Occipital lobe (tissue), 2 donors: ENCODE results near the gene TAC3. TPM values are rescaled to one million over a fixed set of nuclear protein-coding genes. Genes with fewer than 3 reads are reported as not detected.

Experiments used
- DNase-seq: peaks from one replicate; lab custom pipeline; 2025; lab: John Stamatoyannopoulos, UW
- total RNA-seq: library from RNA; depleted of rRNA; stranded (reverse); fragments of >200 nt; gene quantifications from one replicate; pipeline ENCODE4 v1.2.3, GENCODE V29; 2014

TAC3 gene
- total RNA-seq, 1 donor from 2014 or later = 1.6 TPM

DNA sequence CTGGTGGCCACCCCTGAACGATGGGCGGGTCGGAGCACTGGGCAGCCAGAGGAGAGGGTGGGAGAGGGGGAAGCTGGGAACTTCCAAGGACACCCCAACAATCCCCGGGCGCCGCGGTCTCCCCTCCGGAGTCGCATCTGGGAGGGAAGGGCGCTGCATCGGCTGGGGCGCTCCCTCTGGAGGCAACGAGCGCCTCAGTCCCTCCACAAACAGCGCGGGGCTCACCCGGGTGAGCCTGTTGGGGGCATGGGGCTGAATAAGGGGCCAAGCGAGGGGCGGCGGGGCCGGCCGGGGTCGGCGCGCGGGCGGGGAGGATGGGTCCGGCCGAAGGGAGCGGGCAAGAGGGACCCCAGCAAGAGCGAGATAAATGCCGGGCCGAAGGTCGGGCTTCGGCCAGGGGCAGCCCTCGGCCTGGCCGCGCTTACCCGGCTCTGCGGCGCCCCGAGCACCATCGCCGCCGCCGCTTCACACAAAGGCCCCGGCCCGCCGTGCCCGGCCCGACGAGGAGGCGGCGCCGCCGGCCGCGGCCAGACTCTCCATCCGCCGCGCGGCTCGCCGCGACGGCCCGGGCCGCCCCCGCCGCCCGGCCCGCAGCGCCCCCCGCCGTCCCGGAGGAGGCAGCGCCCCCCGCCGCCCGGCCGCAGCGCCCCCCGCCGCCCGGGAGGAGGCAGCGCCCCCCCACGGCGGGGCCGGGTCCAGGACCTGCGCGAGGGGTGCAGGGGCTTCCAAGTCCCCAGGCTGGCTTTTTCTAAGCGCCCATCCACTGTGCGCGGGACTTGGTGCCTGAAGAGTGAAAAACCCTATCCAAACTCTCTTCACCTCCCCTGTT, 10.1 kb downstream of the TAC3 start, which contains the start of gene ZBTB39:
ZBTB39 (minus strand) TSS at position 567 of the 829 bp plus-strand sequence. CDS start 1,629 bp downstream, outside the sequence.
- peak; percentile 43 for DNase-seq

DNA sequence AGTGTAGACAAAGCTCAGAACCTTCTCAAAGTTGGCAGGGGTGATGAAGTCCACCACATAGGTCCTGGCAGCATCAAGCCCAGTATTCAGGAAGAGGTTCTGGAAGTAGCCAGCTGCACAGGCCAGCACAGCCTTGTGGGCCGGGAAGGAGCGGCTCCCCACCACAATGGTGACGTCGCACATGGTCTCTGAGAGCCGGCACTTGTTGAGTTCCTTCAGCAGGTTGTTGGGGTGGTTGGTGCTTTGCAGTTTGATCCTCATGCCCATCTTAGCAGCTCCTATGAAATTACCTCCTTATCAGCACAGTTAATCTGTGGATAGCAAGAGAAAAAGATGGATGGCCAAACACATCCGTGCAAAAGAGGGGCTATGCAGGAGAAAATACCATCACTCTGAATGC, 11.7 kb downstream of the TAC3 start:
- no peak for DNase-seq

DNA sequence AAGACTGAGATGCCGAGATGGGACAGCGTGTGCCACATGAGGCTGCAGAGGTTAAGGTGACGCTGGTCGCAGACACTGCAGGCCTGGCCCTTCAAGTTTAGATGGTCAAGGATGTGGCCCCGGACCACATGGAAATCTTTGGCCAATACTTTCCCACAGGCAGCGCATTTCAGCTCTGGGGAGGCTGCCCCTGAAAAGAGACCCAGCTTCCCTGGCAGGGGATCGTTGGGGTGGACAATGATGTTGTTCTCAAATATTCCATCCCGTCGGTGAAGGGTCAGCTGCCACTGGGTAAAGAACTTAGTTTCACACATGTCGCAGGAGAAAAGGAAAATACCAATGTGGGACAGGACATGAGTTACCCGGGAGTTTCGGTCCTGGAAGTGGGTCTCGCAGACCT, 12.9 kb downstream of the TAC3 start:
- no peak for DNase-seq

DNA sequence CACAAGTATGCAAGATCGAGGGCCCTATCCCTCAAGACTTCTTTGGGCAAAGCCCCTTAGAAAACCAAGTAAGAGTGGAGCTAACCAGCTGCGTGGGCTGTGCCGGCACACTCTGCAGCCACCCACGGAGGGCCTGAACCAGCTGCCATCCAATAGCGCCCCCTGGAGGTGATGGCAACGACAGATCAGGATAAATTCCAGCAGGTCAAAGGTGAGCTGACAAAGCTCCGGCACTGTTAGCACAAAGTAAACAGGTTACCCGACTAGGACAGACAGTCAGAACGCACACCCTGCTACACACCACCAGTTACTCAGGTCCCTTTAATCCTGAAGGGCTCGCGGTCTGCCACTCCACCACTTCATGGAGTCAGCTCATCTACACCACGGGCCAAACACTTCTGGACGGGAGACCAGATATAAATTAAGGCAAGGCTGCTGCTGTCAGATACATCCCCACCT, 14.9 kb downstream of the TAC3 start:
- no peak for DNase-seq

DNA sequence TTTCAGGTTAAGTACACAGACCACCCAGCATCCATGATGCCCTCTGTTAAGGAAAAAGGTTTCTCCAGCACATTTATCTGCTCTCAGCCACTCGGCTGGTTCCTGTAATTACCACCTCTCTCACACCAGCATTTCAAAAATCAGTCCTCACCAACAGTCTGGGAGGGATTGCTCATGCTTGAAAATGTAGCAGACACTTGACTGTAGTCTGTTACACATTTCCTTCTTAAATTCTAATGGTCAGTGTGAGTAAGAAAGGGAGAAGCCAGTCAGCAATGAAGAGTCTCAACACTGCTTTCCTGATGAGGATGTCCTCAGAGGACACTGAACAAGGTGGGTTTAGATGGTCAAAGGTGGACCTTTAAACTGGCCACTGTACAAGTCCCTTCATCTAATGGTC, 15.9 kb downstream of the TAC3 start:
- no peak for DNase-seq

DNA sequence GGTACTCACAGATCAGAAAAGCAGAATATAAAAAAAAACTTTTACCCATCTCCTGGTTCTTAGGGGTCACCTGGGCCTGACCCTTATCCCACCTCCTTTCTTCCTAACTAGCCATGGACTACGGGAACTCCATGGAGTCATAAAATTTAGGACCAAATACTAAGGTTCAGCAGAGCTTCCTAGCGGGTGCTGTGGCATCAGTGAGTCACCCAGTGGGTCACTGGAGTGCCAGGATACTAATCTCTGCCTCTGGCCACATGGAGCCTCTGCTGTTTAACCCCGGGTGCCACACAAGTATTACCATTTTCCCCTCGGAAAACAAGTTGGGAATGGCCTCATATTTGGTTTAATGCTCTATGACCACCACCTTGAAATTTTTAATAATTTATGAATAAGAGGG, 16.9 kb downstream of the TAC3 start:
- DNase-seq = no peak

DNA sequence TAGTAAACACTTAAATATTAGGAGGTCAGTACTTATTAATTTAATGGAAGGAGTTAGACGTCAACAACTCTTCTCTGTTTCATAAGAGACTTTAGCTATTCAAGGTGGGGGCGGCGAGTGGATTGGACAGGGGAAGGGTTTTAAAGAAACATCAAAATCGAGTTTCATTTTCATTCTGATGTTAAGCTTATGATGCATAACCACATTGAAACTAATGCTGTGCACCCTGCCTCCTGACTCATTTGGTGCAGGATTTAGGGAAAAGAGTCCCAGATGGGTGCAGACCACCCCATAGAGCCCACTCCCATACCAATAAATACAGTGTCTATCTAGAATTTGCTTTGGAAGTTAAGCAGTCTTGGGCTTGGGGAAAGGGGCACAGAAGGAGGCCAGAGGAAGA, 17.3 kb downstream of the TAC3 start:
- no peak for DNase-seq

DNA sequence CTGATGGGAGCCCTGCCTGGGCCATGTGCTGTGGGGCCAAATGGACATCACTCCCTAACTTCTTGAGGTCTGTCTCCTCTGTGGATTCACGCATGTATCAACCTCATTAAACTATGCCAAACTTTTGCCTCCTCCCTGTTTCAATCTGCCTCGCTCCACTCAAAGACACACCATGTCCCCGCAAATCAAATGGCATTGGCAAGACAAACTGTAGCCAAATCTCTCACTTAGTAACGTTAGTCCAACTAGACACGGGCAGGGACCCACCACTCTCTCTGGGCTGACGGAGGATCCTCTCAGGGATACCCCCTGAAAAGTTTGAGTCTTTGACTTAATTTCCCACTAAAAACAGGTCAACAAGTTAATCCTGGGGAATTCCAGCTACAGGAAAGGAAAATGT, 18.0 kb downstream of the TAC3 start:
- DNase-seq = no peak

DNA sequence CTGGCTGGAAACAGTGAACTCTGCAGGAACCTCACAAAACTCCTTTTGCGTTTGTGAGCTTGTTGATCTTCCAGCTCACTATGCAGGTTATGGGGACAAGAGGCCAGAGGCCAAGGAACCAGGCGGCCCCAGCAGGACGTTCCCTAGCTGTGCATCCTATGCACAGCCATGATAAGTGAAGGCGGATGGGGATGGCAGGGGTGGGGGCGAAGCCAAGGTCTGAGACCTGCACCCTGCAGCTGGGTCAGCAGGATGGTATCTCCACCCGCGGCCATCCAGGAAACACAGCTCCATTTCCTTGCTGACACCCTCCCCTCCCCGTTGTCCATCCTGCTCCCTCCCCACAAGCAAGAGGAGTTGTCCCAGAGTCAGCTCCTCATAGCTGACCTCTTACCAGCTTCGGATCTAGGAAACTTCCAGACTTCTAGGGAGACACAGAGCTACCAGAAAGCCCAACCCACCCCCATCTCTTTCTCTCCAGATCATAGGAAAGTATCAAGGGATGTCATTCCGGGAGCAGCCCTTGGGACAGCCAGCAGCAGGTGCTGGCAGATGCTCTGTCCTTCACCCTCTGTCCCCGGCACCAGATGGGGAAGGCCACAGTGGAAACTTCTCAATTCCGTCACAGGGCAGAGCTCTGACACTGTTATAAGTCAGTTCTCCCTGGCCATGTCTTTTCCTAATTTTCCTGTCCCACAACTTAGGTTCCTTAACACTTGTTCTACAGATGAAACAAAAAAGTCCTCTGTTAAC, 19.4 kb downstream of the TAC3 start:
- DNase-seq = no peak

DNA sequence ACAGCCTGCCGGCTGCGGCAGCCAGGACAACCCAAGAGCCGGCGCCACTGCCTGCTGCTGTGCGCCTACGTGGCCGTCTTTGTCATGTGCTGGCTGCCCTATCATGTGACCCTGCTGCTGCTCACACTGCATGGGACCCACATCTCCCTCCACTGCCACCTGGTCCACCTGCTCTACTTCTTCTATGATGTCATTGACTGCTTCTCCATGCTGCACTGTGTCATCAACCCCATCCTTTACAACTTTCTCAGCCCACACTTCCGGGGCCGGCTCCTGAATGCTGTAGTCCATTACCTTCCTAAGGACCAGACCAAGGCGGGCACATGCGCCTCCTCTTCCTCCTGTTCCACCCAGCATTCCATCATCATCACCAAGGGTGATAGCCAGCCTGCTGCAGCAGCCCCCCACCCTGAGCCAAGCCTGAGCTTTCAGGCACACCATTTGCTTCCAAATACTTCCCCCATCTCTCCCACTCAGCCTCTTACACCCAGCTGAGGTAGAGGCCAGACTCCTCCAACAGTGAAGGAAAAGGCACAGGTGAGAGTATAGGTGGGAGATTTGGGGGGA, 20.3 kb downstream of the TAC3 start:
- no peak for DNase-seq

DNA sequence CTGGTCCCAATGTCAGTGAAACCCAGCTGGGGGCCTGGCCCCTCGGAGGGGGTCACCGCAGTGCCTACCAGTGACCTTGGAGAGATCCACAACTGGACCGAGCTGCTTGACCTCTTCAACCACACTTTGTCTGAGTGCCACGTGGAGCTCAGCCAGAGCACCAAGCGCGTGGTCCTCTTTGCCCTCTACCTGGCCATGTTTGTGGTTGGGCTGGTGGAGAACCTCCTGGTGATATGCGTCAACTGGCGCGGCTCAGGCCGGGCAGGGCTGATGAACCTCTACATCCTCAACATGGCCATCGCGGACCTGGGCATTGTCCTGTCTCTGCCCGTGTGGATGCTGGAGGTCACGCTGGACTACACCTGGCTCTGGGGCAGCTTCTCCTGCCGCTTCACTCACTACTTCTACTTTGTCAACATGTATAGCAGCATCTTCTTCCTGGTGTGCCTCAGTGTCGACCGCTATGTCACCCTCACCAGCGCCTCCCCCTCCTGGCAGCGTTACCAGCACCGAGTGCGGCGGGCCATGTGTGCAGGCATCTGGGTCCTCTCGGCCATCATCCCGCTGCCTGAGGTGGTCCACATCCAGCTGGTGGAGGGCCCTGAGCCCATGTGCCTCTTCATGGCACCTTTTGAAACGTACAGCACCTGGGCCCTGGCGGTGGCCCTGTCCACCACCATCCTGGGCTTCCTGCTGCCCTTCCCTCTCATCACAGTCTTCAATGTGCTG, 21.0 kb downstream of the TAC3 start:
- no peak for DNase-seq

DNA sequence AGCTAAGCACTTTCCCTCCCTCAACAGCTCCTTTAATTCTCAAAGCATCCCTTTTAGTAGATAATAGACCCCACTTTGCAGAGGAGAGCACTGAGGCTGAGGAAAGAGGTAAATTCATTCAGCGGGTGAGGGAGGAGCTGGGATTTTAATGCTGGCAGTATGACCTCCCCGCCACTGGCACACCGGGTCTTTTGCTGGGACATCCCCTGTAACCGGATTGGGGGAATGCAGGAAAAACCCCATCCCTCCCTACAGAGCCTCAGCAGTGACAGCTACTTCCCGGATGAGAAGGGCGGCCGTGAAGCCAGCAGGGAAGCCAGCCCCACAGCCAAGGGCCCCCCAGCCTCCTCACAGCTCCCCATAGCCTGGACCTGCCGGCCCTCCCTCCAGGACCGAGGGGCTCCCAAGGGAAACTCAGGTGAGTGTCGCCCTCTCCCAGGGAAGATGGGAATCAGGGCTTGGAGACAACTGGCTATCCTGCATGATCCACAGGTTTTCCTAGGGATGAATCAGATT, 22.0 kb downstream of the TAC3 start:
- no peak for DNase-seq

DNA sequence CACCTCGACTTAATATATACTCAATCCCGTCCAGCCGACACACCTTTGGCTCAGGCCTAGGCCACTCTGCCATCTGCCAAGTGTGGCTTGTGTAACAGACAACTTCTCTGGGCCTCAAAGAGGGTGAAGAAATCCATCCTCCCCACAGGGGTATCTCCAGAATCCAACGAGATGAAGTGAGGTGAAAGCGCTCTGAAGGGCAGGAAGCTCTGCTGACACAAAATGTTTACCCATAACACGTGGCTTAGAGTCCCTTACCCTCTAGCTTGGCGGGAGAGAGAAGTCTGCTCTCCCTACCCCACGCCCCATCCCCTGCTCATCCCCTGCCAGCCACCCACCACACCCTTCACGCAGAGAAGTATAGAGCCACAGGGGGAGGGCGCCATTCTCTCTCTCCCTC, 23.0 kb downstream of the TAC3 start:
- no peak for DNase-seq

DNA sequence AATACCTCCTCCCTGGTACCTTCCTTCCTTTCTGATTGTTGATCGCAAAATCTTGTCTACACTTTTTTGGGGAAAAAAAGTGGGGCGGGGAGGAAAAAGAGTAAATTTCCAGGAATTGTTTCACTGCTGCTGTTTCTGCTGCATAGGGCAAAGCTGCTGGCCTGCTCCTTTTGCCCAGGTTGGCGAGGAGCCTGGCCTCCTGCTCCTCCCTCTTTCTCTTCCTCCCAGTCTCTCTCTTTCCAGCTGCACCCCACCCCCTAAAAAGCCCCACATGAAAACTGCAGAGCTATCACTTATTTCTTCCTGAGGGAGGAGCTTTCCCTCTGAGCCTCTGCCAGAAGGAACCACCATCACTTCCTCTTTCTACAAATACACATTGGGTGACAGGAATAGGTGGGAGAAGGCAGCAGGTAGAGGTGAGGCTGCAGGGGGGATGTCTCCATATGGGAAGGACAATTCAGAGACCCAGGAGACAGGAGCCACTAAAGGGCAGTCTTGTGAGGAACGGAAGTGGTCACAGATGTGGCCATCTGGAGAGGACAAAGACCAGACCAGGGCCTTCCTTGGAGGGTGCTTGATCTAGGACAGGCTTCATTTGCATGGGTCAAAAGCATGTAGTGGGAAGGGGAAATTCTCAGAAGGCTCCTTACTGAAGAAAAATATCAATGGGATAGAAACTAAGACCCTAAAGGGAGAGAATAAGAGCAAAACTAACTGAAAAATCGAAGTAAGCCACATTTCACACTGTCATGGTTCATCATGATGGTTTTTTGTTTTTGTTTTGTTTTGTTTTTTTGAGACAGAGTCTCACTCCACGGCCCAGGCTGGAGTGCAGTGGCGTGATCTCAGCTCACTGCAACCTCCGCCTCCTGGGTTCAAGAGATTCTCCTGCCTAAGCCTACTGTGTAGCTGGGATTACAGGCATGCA, 24.7 kb downstream of the TAC3 start:
- no peak for DNase-seq

DNA sequence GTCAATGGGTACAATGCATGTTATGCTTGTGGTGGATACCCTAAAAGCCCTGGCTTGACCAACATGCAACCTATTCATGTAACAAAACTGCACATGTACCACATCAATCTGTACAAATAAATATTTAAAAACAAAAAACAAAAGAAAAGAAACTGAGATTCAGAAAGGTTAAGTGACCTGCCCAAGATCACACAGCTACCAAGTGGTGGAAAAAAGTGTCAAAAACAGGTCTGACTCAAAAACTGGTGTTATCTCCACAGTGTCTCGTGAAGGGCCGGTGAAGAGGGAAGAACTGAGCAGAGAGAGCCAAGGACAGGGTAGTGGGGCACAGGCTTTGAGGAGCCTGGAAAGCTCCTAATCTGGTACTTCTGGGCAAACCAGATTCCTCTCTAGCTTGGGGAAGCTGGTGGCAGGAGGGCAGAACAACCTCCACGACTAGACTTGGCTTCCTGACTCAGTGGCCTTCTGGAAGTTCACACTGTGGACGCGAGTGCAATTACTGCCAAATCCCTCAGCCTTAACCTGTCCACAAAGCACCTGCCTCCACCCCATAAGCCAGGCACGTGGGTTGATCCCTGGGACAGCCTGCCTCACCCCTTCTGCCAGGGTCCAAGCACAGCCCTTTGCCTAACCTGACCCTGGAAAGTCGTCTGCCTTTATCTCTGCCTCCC, 25.5 kb downstream of the TAC3 start:
- DNase-seq = no peak

DNA sequence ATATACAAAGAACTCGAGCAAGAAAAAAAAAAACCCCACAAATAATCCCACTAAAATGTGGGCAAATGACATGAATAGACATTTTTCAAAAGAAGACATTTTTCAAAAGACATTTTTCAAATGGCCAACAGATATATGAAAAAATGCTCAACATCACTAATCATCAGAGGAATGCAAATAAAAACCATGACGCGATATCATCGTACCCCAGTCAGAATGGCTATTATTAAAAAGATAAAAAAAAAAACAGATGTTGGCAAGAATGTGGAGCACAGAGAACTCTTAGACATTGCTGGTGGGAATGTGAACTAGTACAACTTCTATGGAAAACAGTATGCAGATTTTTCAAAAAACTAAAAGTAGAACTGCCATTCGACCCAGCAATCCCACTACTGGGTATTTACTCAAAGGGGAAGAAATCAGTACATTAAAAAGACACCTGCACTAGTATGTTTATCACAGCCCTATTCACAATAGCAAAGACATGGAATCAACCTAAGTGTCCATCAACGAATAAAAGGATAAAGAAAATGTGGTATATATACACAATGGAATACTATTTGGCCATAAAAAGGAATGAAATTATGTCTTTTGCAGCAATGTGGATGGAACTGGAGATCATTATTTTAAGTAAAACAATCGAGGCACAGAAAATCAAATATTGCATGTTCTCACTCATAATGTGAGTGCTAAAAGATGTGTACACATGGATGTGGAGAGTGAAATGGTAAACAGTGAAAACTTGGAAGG, 26.3 kb downstream of the TAC3 start:
- DNase-seq = no peak

DNA sequence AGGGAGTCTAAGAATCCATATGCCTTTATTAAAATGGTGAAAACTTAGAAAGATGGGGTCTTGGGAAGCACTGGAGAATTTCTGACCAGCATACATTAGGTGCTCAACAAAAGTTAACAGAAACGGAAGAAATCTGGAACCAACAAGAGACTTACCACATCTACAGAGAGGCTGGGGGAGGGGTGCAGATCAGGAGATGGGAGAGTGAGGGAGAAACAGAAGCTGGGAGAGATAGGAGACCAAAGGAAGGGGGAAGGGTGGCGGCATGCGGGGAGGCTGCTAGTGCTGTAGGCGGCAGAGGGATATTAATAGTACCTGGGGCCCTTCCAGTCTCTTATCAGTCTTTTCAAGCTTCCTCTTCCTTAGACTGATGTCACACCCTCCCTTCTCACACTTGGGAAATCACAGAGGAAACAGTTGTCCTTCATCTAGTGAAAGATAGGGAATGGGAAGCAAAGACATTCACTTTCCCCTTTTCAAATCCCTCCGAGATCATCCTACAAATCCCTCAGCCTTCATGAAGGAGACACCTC, 28.1 kb downstream of the TAC3 start:
- no peak for DNase-seq

DNA sequence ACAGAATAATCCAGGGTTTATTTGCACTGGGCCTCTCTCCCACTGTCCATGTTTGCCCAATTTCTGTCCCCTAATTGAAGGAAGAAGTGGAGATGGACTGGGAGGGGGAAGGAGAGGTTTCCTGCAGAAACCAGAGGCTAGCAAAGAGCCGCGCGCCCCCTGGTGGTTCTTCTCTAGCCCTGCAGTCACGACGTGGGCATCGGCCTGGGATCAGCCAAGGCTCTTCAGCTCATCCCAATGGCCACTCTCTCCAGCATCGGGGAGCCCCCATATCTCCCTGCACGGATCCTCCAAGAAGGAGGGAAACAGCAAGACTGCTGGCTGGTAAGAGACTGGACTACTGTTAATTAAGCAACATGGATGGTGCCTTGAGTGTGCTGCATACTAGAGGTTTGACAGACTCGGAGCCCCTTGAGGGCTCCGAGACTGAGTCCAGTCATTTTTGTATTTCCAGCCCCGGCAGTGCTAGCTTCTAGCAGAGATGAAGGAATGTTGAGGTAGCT, 28.7 kb downstream of the TAC3 start:
- peak; percentile 56 for DNase-seq

DNA sequence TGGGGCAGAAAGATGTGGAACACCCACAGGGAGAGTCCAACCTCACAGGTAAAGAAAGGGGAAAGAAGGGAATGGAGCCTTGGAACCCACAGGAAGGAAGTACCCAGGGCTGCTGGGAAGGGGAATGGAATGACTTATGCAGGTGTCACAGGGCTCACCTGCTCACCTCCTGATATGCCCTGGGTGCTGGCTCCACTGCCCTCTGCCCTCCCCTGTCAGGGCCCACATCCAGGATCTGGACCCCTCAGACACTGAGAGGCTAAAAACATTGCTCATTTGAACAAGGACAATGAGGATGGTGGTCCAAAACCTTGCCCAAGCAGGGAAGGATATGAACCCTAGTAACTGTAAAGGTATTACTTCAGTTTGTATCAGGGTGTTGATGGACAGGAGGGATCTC, 29.3 kb downstream of the TAC3 start:
- DNase-seq = no peak
